HG03196 (cell line): ENCODE data around the gene PCNA.
"Not testable (repeated sequence)": the region's sequence is repeated elsewhere in the genome, so short reads cannot be mapped to it uniquely, and the experiment has no call there.

ENCODE experiments used
- ATAC-seq: cut with Tn5 transposase; IDR thresholded peaks from one replicate; pipeline ENCODE4 v1.9.1; 2021; ENCODE audit not compliant: unreplicated experiment

Gene PCNA

GRCh38 chr20:5099909-5100308 lies 19.8 kb downstream of the PCNA start:
- not testable (repeated sequence) for ATAC-seq

- not testable (repeated sequence) for ATAC-seq
These were observed 20.7 kb downstream of the PCNA start for GRCh38 chr20:5099009-5099408.

GRCh38 chr20:5096463-5096862 lies 23.3 kb downstream of the PCNA start:
- no peak for ATAC-seq

GRCh38 chr20:5095931-5096330 lies 23.8 kb downstream of the PCNA start:
- no peak for ATAC-seq

- ATAC-seq, result no peak
These were observed 24.3 kb downstream of the PCNA start for GRCh38 chr20:5095454-5095853.

GRCh38 chr20:5092765-5093339 lies 26.9 kb downstream of the PCNA start:
- no peak for ATAC-seq

GRCh38 chr20:5091902-5092301 lies 27.9 kb downstream of the PCNA start:
- ATAC-seq, result no peak

- no peak for ATAC-seq
These were observed 29.6 kb downstream of the PCNA start for GRCh38 chr20:5090191-5090590.

GRCh38 chr20:5088688-5089087 lies 31.1 kb downstream of the PCNA start:
- no peak for ATAC-seq

- no peak for ATAC-seq
These were observed 34.4 kb downstream of the PCNA start for GRCh38 chr20:5085380-5085779.

- no peak for ATAC-seq
These were observed 39.3 kb downstream of the PCNA start for GRCh38 chr20:5080384-5080877.

GRCh38 chr20:5078399-5078958 lies 41.3 kb downstream of the PCNA start:
- peak; percentile 94 for ATAC-seq

- no peak for ATAC-seq
These were observed 41.9 kb downstream of the PCNA start for GRCh38 chr20:5077761-5078387.

- not testable (repeated sequence) for ATAC-seq
These were observed 42.8 kb downstream of the PCNA start for GRCh38 chr20:5076913-5077312.

GRCh38 chr20:5074232-5074674 lies 45.5 kb downstream of the PCNA start:
- ATAC-seq, result no peak

- ATAC-seq, result no peak
These were observed 46.0 kb downstream of the PCNA start for GRCh38 chr20:5073660-5074231.

- no peak for ATAC-seq
These were observed 46.8 kb downstream of the PCNA start for GRCh38 chr20:5072756-5073659.

- not testable (repeated sequence) for ATAC-seq
These were observed 47.8 kb downstream of the PCNA start for GRCh38 chr20:5071942-5072341.

GRCh38 chr20:5070570-5070969 lies 49.2 kb downstream of the PCNA start:
- no peak for ATAC-seq

GRCh38 chr20:5070081-5070480 lies 49.7 kb downstream of the PCNA start:
- ATAC-seq, result no peak
